ENCODE results near the gene LRIT3. TPM values are rescaled to one million over a fixed set of nuclear protein-coding genes. Genes with fewer than 3 reads are reported as not detected.

LRIT3 gene
- total RNA-seq, 1 donor from 2014 or later, result not detected

DNA sequence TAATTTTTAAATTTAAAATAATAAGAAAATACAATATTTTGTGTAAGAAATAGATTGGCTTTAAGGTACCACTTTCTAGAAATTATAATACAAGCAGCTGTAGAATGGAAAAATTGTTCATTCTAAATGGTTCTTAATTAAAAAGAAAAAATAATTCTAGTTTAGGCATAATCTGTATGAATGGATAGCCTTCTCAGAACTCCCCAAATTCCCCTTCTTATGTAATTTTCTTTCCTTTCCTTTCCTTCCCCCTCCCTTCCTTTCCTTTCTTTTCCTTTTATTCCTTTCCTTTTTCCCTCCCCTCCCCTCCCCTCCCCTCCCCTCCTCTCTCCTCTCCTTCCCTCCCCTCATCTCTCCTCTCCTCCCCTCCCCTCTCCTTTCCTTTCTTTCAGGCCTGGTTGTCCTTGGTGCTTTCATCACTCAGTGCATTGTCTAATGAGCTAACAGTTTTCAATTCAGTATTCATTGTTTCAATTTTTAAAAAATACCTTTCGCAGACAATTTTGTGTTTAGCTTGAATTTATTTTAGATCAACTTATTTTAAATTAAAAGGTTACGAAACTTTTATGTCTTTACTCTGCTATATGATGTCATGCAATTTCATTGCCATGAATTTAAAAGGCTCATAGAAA lies 28.8 kb downstream of the LRIT3 start:
- TF ChIP-seq, protein P1, sequence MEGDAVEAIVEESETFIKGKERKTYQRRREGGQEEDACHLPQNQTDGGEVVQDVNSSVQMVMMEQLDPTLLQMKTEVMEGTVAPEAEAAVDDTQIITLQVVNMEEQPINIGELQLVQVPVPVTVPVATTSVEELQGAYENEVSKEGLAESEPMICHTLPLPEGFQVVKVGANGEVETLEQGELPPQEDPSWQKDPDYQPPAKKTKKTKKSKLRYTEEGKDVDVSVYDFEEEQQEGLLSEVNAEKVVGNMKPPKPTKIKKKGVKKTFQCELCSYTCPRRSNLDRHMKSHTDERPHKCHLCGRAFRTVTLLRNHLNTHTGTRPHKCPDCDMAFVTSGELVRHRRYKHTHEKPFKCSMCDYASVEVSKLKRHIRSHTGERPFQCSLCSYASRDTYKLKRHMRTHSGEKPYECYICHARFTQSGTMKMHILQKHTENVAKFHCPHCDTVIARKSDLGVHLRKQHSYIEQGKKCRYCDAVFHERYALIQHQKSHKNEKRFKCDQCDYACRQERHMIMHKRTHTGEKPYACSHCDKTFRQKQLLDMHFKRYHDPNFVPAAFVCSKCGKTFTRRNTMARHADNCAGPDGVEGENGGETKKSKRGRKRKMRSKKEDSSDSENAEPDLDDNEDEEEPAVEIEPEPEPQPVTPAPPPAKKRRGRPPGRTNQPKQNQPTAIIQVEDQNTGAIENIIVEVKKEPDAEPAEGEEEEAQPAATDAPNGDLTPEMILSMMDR (IDR thresholded peaks at IDR 0.05; ENCODE audit: borderline replicate concordance), result no peak
- Histone ChIP-seq H3K27ac (replicated peaks) (no peak overlapping the region), H3K4me3 (no peak overlapping the region), H3K9me3 (replicated peaks) (no peaks in the 10 kb centered on the region), H3K27me3 (ENCODE audit: low read depth) (no peaks in the 10 kb centered on the region), H3K36me3 (no peaks in the 10 kb centered on the region), H3K4me1 (no peaks in the 10 kb centered on the region)
- intact Hi-C loops (cut with micrococcal nuclease), result no loop called here
- no peak for DNase-seq

GRCh38 chr4:109877400-109877799 lies 29.5 kb downstream of the LRIT3 start:
- TF ChIP-seq, protein P1 (IDR thresholded peaks at IDR 0.05; ENCODE audit: borderline replicate concordance), result no peak
- Histone ChIP-seq H3K4me3 (no peak overlapping the region), H3K27me3 (ENCODE audit: low read depth) (no peaks in the 10 kb centered on the region), H3K27ac (replicated peaks) (no peak overlapping the region), H3K4me1 (no peaks in the 10 kb centered on the region), H3K9me3 (replicated peaks) (no peaks in the 10 kb centered on the region), H3K36me3 (no peaks in the 10 kb centered on the region)
- intact Hi-C loops (cut with micrococcal nuclease), result no loop called here
- DNase-seq, result no peak

- intact Hi-C loops (cut with micrococcal nuclease), result no loop called here
Measured at GRCh38 chr4:109878355-109878754, 30.4 kb downstream of the LRIT3 start.

DNA sequence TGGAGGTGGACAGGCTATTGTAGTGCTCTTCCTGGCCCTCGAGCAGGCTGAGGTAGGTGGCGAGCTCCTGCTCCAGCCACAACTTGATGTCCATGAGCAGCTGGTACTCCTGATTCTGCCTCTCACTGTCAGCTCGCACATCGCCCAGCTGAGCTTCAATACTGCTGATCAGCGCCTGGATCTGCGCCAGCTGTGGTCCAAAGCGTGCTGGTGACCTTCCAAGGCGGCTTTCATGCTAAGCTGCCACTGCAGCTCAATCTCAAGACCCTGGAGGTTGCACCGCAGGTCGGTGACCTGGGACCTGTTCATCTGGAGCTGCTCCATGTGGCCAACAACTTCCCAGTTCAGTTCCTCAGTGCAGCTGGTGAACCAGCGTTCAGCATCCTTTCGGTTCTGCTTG lies 31.2 kb downstream of the LRIT3 start:
- intact Hi-C loops (cut with micrococcal nuclease), result no loop called here
- Histone ChIP-seq H3K9me3 (replicated peaks) (no peaks in the 10 kb centered on the region), H3K27me3 (ENCODE audit: low read depth) (no peaks in the 10 kb centered on the region), H3K4me1 (no peaks in the 10 kb centered on the region), H3K36me3 (no peaks in the 10 kb centered on the region), H3K4me3 (no peak overlapping the region), H3K27ac (replicated peaks) (no peak overlapping the region)
- DNase-seq, result no peak
- TF ChIP-seq, protein P1 (IDR thresholded peaks at IDR 0.05; ENCODE audit: borderline replicate concordance), result no peak

More at GRCh38 chr4:109878355-109878754, 30.4 kb downstream of the LRIT3 start:
- H3K4me3 ChIP-seq, result no peak overlapping the region
- no peaks in the 10 kb centered on the region for H3K4me1 ChIP-seq
- H3K27me3 ChIP-seq (ENCODE audit: low read depth), result no peaks in the 10 kb centered on the region
- H3K9me3 ChIP-seq (replicated peaks), result no peaks in the 10 kb centered on the region
- no peak overlapping the region for H3K27ac ChIP-seq (replicated peaks)
- TF ChIP-seq, protein P1 (IDR thresholded peaks at IDR 0.05; ENCODE audit: borderline replicate concordance), result no peak
- no peak for DNase-seq
- H3K36me3 ChIP-seq, result no peaks in the 10 kb centered on the region

DNA sequence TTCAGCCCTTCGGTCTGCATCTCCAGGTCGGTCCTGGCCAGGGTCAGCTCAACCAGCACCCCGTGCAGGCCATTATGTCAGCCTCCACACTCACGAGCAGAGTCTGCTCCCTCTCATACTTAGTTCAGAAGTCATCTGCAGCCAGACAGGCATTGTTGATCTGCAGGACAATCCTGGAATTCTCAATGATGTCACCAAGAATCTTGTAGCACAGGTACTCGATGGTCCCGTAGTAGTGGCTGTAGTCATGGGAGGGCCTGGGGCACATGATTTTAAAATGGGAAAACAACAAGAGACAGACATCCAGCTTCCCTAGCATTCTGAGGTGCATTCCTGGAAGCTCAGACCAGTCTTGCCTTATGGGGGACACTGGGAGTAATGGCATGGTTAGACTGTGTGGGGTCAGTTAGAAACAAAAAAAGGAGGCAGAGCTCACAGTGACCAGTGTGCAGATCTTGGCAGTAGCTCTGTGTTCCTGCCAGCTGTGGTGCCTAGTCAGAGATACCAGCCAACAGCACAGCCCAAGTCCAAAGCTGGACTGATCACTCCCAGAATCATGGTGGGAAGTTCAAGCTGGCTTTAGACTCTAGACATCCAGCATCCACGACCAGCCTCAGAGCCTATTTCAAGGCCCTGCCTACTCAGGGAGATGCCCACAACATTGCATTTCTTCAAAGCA lies 31.9 kb downstream of the LRIT3 start:
- no peaks in the 10 kb centered on the region for H3K9me3 ChIP-seq (replicated peaks)
- no peaks in the 10 kb centered on the region for H3K27me3 ChIP-seq (ENCODE audit: low read depth)
- DNase-seq, result no peak
- no peaks in the 10 kb centered on the region for H3K4me1 ChIP-seq
- intact Hi-C loops (cut with micrococcal nuclease), result no loop called here
- H3K36me3 ChIP-seq, result no peaks in the 10 kb centered on the region
- H3K27ac ChIP-seq (replicated peaks), result no peak overlapping the region
- TF ChIP-seq, protein P1 (IDR thresholded peaks at IDR 0.05; ENCODE audit: borderline replicate concordance), result no peak
- H3K4me3 ChIP-seq, result no peak overlapping the region

Data from left ventricle myocardium inferior (tissue), 1 donor.